Fibroblast of pulmonary artery (primary cell): ENCODE measurements around the gene SLC25A48.

Experiments
- DNase-seq: peaks from one replicate; pipeline ENCODE4 v3.0.0-alpha.2; 2010; ENCODE audit warnings: low read depth
- H3K4me3 ChIP-seq: replicated peaks from 2 replicates; pipeline ENCODE4 v1.5.1; 2011; ENCODE audit warnings: low read depth, mild to moderate bottlenecking, control low read depth, low read length, moderate library complexity
- TF ChIP-seq, protein P1 (sequence below): IDR thresholded peaks from 2 replicates; pipeline ENCODE4 v1.5.1; 2011; ENCODE audit warnings: mild to moderate bottlenecking, control low read depth, low read length, inconsistent platforms; ENCODE audit errors: missing control alignments

SLC25A48 gene

DNA sequence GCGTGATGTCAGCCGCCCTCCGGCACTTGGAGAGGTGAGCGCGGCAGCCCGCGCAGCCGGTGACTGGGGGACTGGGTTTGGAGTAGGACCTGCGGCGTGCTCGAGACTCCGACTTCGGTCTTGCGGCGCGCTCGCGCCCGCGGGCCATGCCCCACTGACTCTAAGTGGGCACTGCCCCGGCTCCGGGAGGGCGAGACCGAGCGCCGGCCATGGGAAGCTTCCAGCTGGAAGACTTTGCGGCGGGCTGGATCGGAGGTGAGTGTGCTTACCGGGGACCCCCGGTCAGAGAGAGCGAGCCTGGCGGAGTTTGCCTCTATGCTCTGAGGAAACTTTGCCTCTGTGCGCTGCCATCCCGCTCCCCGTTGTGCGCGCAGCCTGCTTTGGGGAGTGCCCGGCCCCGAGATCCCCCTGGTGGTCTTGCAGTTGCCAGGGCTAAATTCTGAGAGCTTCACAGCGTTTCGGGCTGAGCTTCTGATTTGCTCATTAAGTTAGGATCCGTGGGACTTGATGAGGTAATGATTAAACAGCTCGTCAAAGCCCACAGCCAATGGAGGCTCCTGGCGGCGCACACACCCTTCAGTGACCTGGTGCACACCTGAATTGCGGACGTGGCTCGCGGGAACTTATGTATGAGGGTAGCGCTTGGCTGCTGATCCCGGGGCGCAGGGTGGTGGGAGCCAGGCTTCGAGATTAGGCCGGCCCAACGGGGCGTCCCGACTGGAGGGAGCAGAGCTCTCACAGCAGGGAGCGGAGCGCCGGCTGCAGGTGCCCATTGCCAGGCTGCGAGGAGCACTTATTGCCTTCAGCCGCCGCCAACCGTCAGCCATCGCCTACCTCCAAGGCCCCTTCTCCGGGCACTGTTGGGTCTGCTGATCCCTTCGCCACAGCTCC is at the start of gene SLC25A48:
Gene SLC25A48, plus strand, starts transcription at position 25 of the 891 bp plus-strand sequence. Its CDS starts 185 bp downstream, at position 210.
- TF ChIP-seq, protein P1, sequence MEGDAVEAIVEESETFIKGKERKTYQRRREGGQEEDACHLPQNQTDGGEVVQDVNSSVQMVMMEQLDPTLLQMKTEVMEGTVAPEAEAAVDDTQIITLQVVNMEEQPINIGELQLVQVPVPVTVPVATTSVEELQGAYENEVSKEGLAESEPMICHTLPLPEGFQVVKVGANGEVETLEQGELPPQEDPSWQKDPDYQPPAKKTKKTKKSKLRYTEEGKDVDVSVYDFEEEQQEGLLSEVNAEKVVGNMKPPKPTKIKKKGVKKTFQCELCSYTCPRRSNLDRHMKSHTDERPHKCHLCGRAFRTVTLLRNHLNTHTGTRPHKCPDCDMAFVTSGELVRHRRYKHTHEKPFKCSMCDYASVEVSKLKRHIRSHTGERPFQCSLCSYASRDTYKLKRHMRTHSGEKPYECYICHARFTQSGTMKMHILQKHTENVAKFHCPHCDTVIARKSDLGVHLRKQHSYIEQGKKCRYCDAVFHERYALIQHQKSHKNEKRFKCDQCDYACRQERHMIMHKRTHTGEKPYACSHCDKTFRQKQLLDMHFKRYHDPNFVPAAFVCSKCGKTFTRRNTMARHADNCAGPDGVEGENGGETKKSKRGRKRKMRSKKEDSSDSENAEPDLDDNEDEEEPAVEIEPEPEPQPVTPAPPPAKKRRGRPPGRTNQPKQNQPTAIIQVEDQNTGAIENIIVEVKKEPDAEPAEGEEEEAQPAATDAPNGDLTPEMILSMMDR: no peak
- DNase-seq: no peak
- peak within 1 kb of the TSS; percentile 17 for H3K4me3 ChIP-seq

GRCh38 chr5:135800656-135801055 is 33.8 kb upstream of the SLC25A48 start:
- DNase-seq: no peak
- TF ChIP-seq, protein P1: no peak
- no peak overlapping the region for H3K4me3 ChIP-seq

DNA sequence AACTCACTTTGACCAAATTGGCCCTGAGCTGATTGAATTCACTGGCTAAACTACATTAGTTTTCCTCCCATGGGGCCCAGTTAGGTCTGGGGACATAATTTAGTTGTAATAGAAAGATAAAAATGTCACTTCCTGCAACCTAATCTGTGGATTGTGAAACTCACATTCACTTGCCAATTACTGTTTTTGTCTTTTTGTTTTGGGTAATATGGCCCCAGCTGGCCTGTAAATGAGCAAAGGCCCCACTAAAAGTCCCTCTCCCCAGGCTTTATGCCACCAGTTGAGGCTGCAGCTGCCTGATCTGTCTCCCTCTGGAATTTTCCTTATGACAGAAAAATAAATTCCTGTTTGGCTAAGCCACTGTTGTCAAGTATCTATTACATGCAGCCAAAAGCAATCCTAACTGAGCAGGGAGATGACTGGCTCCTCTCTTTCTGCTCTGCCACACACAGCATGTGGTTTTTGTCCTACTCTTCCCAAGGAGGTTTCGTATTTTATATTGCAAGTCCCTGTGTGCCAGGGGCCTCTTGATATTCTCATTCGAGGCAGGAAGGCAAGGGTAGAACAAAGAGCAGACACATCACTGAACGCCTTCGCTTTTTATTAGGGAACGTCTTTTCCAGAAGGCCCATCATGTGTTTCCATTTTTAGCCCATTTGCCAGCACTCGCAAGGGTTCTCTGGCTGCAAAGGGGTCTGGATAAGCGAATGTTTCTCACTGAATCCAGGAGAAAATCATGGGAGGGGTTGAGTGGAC is 24.1 kb upstream of the SLC25A48 start:
- H3K4me3 ChIP-seq: no peak overlapping the region
- TF ChIP-seq, protein P1: no peak
- peak; percentile 27 for DNase-seq

DNA sequence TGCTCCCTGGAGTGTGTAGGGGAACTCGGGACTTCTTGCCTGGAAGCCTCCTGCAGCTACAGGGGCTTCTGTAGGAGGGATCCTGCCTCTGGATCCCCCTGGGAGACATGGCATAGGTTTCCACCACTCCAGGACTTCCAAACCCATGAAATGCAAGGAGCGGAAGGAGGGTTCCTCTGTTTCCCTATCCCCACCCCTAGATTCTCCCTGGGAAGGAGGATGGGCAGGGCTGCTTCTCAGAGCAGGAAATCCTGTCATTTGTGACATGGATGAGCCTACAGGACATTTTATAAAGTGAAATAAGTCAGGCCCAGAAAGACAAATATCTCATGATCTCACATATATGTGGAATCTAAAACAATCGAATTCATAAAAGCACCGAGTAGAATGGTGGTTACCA is 23.5 kb upstream of the SLC25A48 start:
- DNase-seq: no peak
- TF ChIP-seq, protein P1: no peak
- no peak overlapping the region for H3K4me3 ChIP-seq

DNA sequence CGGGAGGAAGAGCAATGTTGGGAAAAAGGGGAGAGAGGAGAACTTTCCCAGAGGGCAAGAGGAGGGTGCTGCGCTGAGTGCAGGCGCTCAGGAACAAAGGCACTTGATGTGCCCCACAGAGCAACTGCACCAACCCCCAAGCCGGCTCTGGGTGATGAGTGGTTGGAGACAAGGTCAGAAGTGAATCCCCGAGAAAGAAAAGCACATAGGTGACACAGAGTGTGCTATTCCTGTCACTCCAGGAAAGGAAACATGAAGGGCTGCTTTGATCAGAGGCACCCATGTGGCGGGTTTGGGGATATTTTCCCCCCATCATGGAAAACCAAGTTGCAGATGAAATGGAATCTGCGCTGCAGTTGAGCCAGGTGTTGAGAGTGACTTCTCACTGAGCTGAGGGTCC is 20.7 kb upstream of the SLC25A48 start:
- no peak overlapping the region for H3K4me3 ChIP-seq
- DNase-seq: no peak
- TF ChIP-seq, protein P1: no peak

- TF ChIP-seq, protein P1: no peak
- no peak for DNase-seq
These were observed 20.1 kb upstream of the SLC25A48 start for GRCh38 chr5:135814316-135814715.

More at GRCh38 chr5:135814316-135814715, 20.1 kb upstream of the SLC25A48 start:
- no peak overlapping the region for H3K4me3 ChIP-seq
